Thyroid gland (tissue), 4 donors: Measurements from ENCODE around the gene ACE. TPM values are rescaled to one million over a fixed set of nuclear protein-coding genes. Genes with fewer than 3 reads are reported as not detected.

Experiments
- DNase-seq, 2 donors: peaks; one replicate each; pipeline ENCODE4 v3.0.0-alpha.2; 2019
- H3K27ac ChIP-seq, 3 donors: fragments of 200-600 bp; sonication (generic); 1 replicate in 2 of 3; 2 replicates in 1 of 3; pipeline ENCODE4 v1.5.1; 2016 to 2019; ENCODE audit warnings: mild to moderate bottlenecking in 1 of 3, moderate library complexity in 1 of 3
- H3K27me3 ChIP-seq: fragments of 200-600 bp; sonication (generic); one replicate; pipeline ENCODE4 v1.5.1; 2019
- H3K36me3 ChIP-seq, 2 donors: fragments of 200-600 bp; sonication (generic); one replicate each; pipeline ENCODE4 v1.5.1; 2016 to 2019
- H3K4me1 ChIP-seq, 2 donors: fragments of 200-600 bp; sonication (generic); one replicate each; pipeline ENCODE4 v1.5.1; 2017 to 2019
- H3K4me3 ChIP-seq, 3 donors: fragments of 200-600 bp; sonication (generic); replicated peaks in 1 of 3; 1 replicate in 2 of 3; 2 replicates in 1 of 3; pipeline ENCODE4 v1.5.1; 2016; ENCODE audit warnings: mild to moderate bottlenecking in 1 of 3
- H3K9me3 ChIP-seq: fragments of 200-600 bp; sonication (generic); one replicate; pipeline ENCODE4 v1.5.1; 2017
- CTCF ChIP-seq, 6 experiments: fragments of 200-600 bp in 3 of 6; fragments of 450-650 bp in 3 of 6; sonication (generic) in 3 of 6; IDR thresholded peaks; one replicate each; pipeline ENCODE4 v1.5.1; 2016 to 2019; ENCODE audit warnings: antibody characterized with exemption in 6 of 6, mild to moderate bottlenecking in 2 of 6, inconsistent platforms in 1 of 6, moderate library complexity in 1 of 6
- POLR2A ChIP-seq, 2 donors: fragments of 450-650 bp; IDR thresholded peaks; one replicate each; pipeline ENCODE4 v1.6.1; 2017; ENCODE audit warnings: antibody characterized with exemption in 2 of 2, mild to moderate bottlenecking in 2 of 2, moderate library complexity in 1 of 2
- WGBS, 2 donors: methylation state at CpG; one replicate each; pipeline ENCODE4 v1.1.5; 2017; 5-methylcytosine and 5-hydroxymethylcytosine counted together
- intact Hi-C: fragments of 100-400 bp; cut with DNase I; formaldehyde crosslinking; loops from one replicate; pipeline ENCODE4 v1.15.1; 2023
- total RNA-seq, 4 donors: library from RNA; depleted of rRNA; stranded (reverse); fragments of >200 nt; gene quantifications; one replicate each; pipeline ENCODE4 v1.2.3, GENCODE V29; 2016

The ACE gene
- total RNA-seq, 4 donors from 2014 or later: 1.1 to 12.7 (median 10.3) TPM

GRCh38 chr17:63504261-63504660 lies 27.4 kb downstream of the ACE start:
- TF ChIP-seq CTCF (IDR thresholded peaks at IDR 0.05): no peak
- TF ChIP-seq POLR2A (IDR thresholded peaks at IDR 0.05): no peak
- H3K36me3 ChIP-seq: no peaks in the 10 kb centered on the region
- no peak overlapping the region for H3K27ac ChIP-seq
- DNase-seq: no peak
- no peak overlapping the region for H3K4me3 ChIP-seq
- H3K9me3 ChIP-seq: no peaks in the 10 kb centered on the region
- intact Hi-C loops: no loop called here
- H3K27me3 ChIP-seq: no peaks in the 10 kb centered on the region
- H3K4me1 ChIP-seq: peaks cover 0 to 3% of the 10 kb centered on the region in 2 donors

GRCh38 chr17:63505341-63505740 lies 28.5 kb downstream of the ACE start:
- Histone ChIP-seq H3K4me1 (peaks cover 0 to 3% of the 10 kb centered on the region in 2 donors), H3K9me3 (no peaks in the 10 kb centered on the region), H3K4me3 (no peak overlapping the region), H3K27ac (no peak overlapping the region), H3K27me3 (no peaks in the 10 kb centered on the region), H3K36me3 (no peaks in the 10 kb centered on the region)
- intact Hi-C loops: no loop called here
- TF ChIP-seq CTCF (IDR thresholded peaks at IDR 0.05): no peak
- no peak for TF ChIP-seq POLR2A (IDR thresholded peaks at IDR 0.05)
- 90 to 94% methylated on average over 9 of the region's 9 CpGs for WGBS, 2 donors
- DNase-seq: no peak

GRCh38 chr17:63506627-63507026 lies 29.8 kb downstream of the ACE start:
- H3K27ac ChIP-seq: no peak overlapping the region
- no peaks in the 10 kb centered on the region for H3K27me3 ChIP-seq
- no peaks in the 10 kb centered on the region for H3K9me3 ChIP-seq
- DNase-seq: no peak
- intact Hi-C loops: no loop called here
- no peak overlapping the region for H3K4me3 ChIP-seq
- no peak for TF ChIP-seq CTCF (IDR thresholded peaks at IDR 0.05)
- TF ChIP-seq POLR2A (IDR thresholded peaks at IDR 0.05): no peak
- 100% methylated on average over 2 to 3 of the region's 3 CpGs for WGBS, 2 donors
- H3K4me1 ChIP-seq: peaks cover 0 to 3% of the 10 kb centered on the region in 2 donors
- H3K36me3 ChIP-seq: no peaks in the 10 kb centered on the region

GRCh38 chr17:63511331-63511730 lies 34.5 kb downstream of the ACE start:
- Histone ChIP-seq H3K4me1 (no peaks in the 10 kb centered on the region), H3K27ac (no peak overlapping the region)
- WGBS, 2 donors: 90 to 94% methylated on average over 8 of the region's 8 CpGs

GRCh38 chr17:63512388-63512787 lies 35.5 kb downstream of the ACE start:
- no peak overlapping the region for H3K4me3 ChIP-seq
- no peaks in the 10 kb centered on the region for H3K36me3 ChIP-seq
- H3K4me1 ChIP-seq: no peaks in the 10 kb centered on the region
- intact Hi-C loops: no loop called here
- TF ChIP-seq CTCF (IDR thresholded peaks at IDR 0.05) (no peak), POLR2A (IDR thresholded peaks at IDR 0.05) (no peak)
- no peaks in the 10 kb centered on the region for H3K27me3 ChIP-seq
- WGBS, 2 donors: 92 to 97% methylated on average over 3 of the region's 3 CpGs
- H3K27ac ChIP-seq: no peak overlapping the region
- no peaks in the 10 kb centered on the region for H3K9me3 ChIP-seq
- DNase-seq: no peak

More at GRCh38 chr17:63511331-63511730, 34.5 kb downstream of the ACE start:
- H3K27me3 ChIP-seq: no peaks in the 10 kb centered on the region
- no peak for DNase-seq
- no peaks in the 10 kb centered on the region for H3K36me3 ChIP-seq
- TF ChIP-seq CTCF (IDR thresholded peaks at IDR 0.05) (no peak), POLR2A (IDR thresholded peaks at IDR 0.05) (no peak)
- intact Hi-C loops: no loop called here
- H3K9me3 ChIP-seq: no peaks in the 10 kb centered on the region
- no peak overlapping the region for H3K4me3 ChIP-seq
